GDM1 (cell line): ENCODE measurements around the gene RAB27A.
"Not testable (repeated sequence)": the region's sequence is repeated elsewhere in the genome, so short reads cannot be mapped to it uniquely, and the experiment has no call there.

Experiments
- DNase-seq: peaks from one replicate; lab custom pipeline; 2025; lab: John Stamatoyannopoulos, UW

The RAB27A gene

DNA sequence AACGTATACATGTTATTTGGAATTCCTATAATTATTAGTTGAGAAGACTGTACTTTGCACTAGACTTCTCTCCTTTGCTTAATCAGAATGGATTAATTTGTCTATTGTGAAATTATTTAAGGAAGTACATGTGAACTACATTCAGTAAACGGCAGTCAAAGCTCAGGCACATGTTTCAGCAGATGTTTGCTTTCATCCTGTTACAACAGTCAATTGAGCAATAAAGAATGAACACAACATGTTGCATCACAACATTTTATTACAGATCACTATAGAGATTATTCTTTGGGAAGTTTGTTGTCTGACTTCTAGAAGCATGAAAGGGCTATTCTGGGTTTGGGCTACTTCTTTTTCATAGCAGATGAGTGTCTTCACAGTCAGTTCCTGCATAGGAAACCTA is 39.2 kb downstream of the RAB27A start:
- DNase-seq = no peak

DNA sequence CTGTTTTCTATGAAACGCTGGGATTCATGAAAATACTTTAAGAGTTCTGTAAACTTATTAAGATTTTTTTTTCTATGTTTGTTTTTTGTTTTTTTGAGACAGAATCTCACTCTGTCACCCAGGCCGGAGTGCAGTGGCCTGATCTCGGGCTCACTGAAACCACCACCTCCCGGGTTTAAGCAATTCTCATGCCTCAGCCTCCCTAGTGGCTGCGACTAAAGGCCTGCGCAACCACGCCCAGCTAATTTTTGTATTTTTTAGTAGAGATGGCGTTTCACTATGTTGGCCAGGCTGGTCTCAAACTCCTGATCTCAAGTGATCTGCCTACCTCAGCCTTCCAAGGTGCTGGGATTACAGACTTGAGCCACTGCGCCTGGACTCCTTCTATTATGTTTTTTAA is 39.7 kb downstream of the RAB27A start:
- not testable (repeated sequence) for DNase-seq

DNA sequence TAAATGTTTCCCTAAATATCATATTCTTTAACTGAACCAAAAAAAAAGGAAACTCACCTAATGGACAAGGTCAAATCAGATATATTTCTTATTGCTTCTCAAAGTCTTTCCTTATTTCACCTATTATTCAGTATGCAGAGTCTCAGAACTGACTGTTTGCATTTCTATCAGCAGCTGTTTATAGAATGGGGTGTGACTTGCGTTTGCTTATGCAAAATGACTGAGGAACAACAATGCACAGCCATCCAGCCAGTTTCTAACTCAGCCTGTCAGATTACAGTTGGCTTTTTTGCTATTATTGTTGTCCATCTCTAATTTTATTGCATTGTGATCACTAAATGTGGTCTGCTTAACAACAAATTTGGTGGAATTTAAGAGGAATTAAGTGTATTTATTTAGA is 40.7 kb downstream of the RAB27A start:
- DNase-seq = no peak

- DNase-seq = no peak
These were observed 41.7 kb downstream of the RAB27A start for GRCh38 chr15:55247766-55248427.

- no peak for DNase-seq
These were observed 42.3 kb downstream of the RAB27A start for GRCh38 chr15:55247311-55247710.

DNA sequence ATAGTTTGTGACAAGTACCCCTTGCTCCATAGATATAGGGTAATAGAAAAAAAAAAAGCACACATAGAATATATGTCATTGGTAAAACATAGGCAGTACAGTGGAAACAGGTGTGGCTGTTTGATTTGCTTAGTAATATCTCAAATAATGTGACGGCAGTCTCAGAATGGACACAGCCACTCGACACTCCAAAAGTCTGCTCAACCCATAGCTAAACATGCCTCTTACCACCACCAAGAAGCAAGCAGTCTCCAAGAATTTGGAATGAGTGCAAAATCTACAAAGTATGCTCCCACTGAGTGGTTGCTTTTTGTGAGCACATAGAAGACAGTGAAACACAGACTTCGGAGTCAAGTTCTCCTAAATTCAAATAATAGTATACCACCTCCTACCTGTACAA is 43.0 kb downstream of the RAB27A start:
- no peak for DNase-seq

DNA sequence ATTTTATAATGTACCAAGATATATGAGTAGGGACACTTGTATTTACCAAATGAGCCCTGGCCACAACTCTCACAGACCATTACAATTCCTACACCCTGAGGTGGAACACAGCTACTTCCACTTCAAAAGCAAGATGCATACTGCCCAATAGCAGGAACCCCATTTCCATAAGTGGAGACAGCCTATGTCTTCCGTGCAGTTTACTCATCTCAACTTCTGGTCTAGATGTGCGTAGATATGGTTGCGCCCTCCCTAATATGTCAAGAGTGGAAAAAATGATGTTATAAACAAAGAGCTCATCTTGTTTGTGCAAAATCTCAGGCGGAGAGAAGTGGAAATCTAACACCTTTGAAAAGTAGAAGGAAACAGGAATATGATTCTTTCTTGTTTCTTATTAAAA is 44.6 kb downstream of the RAB27A start:
- no peak for DNase-seq

DNA sequence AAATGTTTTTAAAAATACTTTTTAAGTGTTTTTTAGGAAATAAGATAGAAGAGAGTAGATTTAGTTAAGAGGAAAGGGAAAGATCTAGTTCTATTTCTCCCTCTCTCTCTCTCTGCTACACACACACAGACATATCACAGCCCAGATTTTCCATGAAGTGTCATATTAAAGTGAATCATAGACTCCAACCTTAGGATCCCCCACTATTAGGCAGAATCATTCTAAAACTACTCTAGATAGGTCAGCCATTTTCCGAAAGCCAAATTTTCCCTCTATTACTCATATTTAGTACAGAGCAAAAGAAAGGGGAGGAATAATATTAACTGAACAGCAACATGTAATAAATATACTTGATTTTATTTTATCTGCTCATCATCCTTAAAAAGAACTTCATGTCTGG is 47.7 kb downstream of the RAB27A start:
- DNase-seq = no peak

DNA sequence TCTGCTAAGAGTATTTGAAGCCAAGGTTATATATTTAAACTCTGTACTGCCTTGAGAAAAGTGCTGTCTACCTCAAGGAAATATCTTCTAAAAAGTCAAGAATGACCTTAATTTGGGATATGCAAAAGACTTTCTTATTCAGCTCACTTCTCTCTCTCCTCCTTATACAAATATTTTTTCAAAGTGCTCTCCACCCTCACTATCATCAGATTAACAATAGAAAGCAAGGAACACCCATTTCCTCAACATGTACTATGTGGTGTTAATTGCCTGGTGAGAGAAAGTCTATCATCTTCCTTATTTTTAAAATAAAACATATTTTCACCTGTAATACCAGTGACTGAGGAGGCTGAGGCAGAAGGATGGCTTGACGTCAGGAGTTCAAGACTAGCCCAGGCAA is 48.4 kb downstream of the RAB27A start:
- DNase-seq = no peak

DNA sequence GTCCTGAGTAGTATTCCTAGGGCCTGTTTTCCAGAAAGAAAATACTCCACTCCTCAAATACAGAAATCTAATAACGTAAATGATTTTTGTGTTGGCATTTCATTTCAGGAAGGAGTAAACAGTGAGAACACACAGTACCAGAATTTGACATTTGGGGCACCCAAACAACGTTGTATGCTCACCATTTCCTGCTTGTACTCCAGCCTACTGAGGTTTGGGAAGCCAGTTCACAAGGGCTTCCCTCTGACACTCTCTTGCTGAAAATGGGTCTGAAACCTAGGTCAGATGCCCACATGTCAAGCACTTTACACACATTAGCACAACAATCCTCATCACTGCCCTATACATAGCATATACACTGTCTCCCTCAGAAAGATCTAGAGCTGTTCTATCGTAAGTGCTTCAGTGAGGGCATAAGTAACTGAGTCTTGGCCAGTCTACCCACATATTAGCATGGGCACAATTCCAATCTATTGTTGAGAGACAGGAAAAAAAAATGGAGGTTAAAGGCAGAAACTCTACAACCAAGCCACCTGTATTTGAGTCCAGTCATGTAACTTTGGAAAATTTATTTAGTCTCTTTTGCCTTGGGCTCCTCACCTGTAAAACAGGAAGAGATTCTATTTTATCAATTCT is 49.4 kb downstream of the RAB27A start:
- no peak for DNase-seq

DNA sequence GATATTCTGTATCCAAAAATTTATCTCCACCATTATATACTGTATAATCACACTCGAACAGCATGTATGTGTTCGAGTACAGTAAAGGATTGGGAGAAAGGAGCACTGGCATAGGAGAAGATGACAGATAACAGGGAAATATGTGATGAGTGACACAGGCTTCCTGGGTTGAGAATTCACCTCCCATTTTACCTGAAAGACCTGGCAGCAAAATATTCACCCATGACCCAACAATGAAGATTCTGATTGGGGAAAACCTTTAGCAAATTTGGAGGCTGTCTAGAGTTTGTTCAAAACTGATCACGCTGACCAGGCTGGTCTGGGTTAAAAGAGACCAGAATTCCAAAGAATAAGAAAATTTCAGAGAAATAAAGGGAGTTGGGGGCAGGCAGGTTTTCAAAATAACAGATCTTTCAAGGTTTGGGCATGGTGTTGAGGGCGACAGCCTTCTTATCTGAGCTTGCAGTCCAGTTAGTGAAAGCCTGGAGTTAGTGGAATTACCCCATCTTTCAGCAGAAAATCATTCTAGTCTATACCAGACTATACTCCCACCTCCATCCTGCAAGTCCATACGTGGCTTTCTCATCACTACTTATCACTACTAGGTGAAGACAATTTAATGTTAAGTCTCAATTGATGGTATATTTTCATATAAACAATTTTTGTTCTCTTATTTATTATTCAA is 50.0 kb downstream of the RAB27A start:
- DNase-seq = no peak

DNA sequence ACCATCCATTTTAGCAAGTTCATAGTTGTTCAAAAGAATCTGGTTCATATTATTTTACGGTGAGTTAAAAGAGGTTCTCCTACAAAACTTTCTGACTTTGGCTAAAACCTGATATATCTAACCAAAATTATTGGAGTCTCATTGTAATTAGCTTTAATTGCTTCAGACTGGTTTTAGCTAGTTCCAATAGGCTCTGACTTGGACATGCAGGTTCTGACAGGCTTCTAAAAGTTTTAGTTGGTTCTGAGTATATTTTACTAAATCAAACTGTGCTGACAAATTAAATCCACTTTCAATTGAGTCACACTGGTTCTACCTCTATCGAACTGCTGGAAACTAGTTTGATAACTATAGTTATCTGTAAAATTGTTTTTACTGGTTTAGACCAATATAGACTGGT is 50.7 kb downstream of the RAB27A start:
- DNase-seq = no peak

DNA sequence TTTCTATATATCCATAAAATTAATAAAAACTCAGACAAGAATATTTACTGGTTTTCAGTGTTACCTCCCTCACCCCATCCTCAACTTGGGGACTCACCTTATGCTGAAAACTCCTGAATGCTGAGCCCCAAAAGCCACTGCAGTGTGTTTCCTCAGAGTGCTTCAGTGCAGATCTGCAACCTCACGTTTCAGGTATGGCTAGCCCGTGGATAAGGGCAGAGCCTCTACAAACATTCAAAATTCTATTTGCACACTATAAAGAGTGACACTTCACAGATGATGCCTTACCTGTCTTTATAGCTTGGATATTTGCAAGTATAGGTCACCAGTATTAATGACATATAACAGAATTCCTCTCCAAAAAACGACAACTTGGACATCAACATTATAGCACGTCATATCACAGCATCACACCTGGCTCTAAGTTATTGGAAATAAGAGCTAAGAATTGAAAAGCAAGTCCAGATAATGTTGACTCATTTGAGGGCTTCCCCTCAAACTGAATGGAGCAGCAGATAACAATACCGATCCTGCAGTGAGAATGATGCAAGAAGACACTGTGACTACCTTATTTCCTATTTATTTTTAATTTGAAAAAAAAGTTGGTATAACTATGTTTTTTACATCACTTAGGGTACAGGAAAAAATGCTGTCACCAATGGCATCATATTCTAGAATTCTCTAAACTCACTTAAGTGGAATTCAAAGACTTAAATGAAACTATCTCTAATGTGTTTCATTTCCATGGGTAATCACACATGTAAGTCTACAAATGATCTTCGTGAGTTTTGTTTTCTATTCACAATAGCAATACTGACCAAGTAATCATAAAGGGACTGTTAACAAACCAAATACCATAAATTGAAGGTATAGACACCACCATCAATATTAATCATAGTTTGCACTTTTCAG is 52.1 kb downstream of the RAB27A start:
- no peak for DNase-seq

- DNase-seq = no peak
These were observed 54.0 kb downstream of the RAB27A start for GRCh38 chr15:55235546-55236036.

DNA sequence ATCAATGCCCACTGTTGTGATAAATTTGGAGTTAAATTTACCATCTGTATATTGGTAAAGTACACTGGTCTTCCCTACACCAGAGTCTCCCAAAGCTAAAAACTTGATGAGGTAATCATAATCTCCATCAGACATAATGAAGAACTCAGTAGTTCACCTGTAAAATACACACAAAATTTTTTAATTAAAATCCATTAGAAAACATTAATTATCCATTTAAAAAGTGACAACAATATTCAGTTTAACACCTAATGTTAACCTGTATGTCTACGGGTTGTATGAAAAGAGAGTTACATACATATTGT is 54.9 kb downstream of the RAB27A start:
- DNase-seq = no peak

GRCh38 chr15:55234104-55234799 is 55.4 kb downstream of the RAB27A start:
- DNase-seq = no peak

- no peak for DNase-seq
These were observed 58.2 kb downstream of the RAB27A start for GRCh38 chr15:55231455-55231854.

DNA sequence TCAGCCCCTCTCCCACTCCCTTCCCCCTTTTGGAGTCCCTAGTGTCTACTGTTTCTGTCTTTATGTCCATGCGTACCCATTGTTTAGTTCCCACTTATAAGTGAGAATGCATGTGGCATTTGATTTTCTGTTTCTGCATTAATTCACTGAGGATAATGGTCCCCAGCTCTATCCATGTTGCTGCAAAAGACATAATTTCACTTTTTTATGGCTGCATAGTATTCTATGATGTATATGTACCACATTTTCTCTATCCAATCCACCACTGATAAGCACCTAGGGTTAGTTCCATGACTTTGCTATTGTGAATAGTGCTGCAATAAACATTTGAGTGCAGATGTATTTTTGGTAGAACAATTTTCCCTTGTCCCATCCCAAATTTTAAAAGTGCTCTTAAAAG is 58.7 kb downstream of the RAB27A start:
- no peak for DNase-seq

DNA sequence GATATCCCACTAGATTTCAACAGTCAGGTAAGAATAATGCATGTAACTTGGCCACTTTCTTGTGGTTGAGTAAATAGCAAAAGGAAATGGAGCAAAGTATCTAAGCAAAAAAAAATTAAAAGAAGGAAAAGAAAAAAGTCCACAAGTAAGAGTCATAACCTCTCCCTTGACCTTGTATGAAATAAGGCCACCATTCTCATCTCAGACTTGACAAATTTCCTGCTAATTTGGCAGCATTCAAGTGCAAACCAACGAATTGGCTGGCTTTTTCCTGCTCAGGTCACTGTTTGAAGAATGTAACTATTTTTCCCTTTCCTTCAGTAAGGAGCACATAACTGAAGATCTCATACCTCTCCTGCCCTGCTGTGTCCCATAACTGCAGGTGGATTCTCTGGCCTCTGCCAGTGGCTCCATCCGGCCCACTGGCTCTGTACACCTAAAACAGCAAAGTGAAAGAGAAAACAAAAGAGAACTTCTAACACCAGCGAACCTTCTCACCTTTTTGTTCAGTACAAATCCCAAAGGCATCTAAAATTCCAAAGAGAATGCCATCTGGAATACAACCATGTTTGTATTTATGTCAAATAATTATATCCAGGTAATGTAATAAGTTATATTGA is 59.5 kb downstream of the RAB27A start:
- DNase-seq = no peak

GRCh38 chr15:55226127-55226526 is 63.5 kb downstream of the RAB27A start:
- no peak for DNase-seq

DNA sequence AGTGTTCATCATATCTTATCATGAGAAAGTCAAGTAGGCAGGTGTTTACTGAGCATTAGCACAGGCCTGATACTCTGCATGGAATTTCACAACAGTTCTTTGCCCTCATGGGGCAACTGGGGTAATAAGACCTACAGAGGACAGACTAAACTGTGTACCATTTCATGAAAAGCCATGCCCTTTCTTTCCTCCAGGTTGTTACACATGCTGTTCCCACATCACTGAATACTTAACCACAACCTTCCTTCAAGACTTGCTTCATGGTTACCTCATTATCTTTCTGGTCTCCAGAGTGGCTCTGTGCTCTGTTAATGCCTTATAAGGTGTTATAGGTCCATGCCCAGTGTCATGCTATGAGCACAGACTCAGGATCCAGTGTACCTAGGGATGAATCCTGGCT is 64.7 kb downstream of the RAB27A start:
- DNase-seq = no peak
